H9 (cell line): ENCODE measurements around the gene GPC1. TPM values are rescaled to one million over a fixed set of nuclear protein-coding genes. Genes with fewer than 3 reads are reported as not detected.

Experiments used
- DNase-seq: peaks from one replicate; pipeline ENCODE4 v3.0.0-alpha.2; 2017
- H2AFZ ChIP-seq: one replicate; pipeline ENCODE4 v1.6.1; 2013; ENCODE audit warnings: mild to moderate bottlenecking, low read length, control low read depth, moderate library complexity
- H2AK5ac ChIP-seq: 2 replicates; pipeline ENCODE4 v1.6.1; 2013; ENCODE audit warnings: low read length, control low read depth, mixed read lengths; ENCODE audit not compliant: insufficient read length
- H2BK120ac ChIP-seq: one replicate; pipeline ENCODE4 v1.6.1; 2013; ENCODE audit warnings: low read depth, mild to moderate bottlenecking, low read length, control low read depth, inconsistent platforms; ENCODE audit not compliant: poor library complexity, severe bottlenecking
- H2BK12ac ChIP-seq: 2 replicates; pipeline ENCODE4 v1.6.1; 2013; ENCODE audit warnings: low read length, control low read depth, mixed read lengths, low read depth; ENCODE audit not compliant: insufficient read length
- H2BK15ac ChIP-seq: 2 replicates; pipeline ENCODE4 v1.6.1; 2013; ENCODE audit warnings: low read depth, low read length, control low read depth
- H2BK20ac ChIP-seq: one replicate; pipeline ENCODE4 v1.6.1; 2013; ENCODE audit warnings: low read depth, mild to moderate bottlenecking, low read length, control low read depth, inconsistent platforms; ENCODE audit not compliant: poor library complexity, severe bottlenecking
- H2BK5ac ChIP-seq: 2 replicates; pipeline ENCODE4 v1.6.1; 2013; ENCODE audit warnings: low read length, control low read depth, mixed read lengths; ENCODE audit not compliant: insufficient read length
- H3K14ac ChIP-seq: 2 replicates; pipeline ENCODE4 v1.6.1; 2013; ENCODE audit warnings: low read length, control low read depth; ENCODE audit not compliant: insufficient read depth
- H3K18ac ChIP-seq: 2 replicates; pipeline ENCODE4 v1.6.1; 2013; ENCODE audit warnings: low read depth, mild to moderate bottlenecking, mixed read lengths, low read length, control low read depth; ENCODE audit not compliant: insufficient read length
- H3K23ac ChIP-seq: 2 replicates; pipeline ENCODE4 v1.6.1; 2013; ENCODE audit warnings: low read length, control low read depth, mixed read lengths, low read depth; ENCODE audit not compliant: insufficient read length
- H3K23me2 ChIP-seq: 2 replicates; pipeline ENCODE4 v1.6.1; 2013; ENCODE audit warnings: low read depth, mild to moderate bottlenecking, mixed read lengths, low read length, control low read depth; ENCODE audit not compliant: insufficient read length, poor library complexity, severe bottlenecking
- H3K27ac ChIP-seq: 2 replicates; pipeline ENCODE4 v1.5.1; 2013; ENCODE audit warnings: low read length, control low read depth, mixed read lengths, low read depth; ENCODE audit not compliant: insufficient read length
- H3K27me3 ChIP-seq: 2 replicates; pipeline ENCODE4 v1.6.1; 2013; ENCODE audit warnings: low read length, control low read depth, inconsistent platforms; ENCODE audit not compliant: insufficient read depth
- H3K4ac ChIP-seq: 2 replicates; pipeline ENCODE4 v1.6.1; 2013; ENCODE audit warnings: low read depth, mild to moderate bottlenecking, control low read depth, inconsistent platforms, low read length, moderate library complexity
- H3K4me1 ChIP-seq: 2 replicates; pipeline ENCODE4 v1.6.1; 2013; ENCODE audit warnings: low read length, control low read depth, inconsistent platforms; ENCODE audit not compliant: insufficient read depth
- H3K4me2 ChIP-seq: 2 replicates; pipeline ENCODE4 v1.6.1; 2013; ENCODE audit warnings: low read length, control low read depth, mixed read lengths; ENCODE audit not compliant: insufficient read length, insufficient read depth
- H3K56ac ChIP-seq: 2 replicates; pipeline ENCODE4 v1.6.1; 2013; ENCODE audit warnings: low read depth, mild to moderate bottlenecking, mixed read lengths, low read length, control low read depth; ENCODE audit not compliant: insufficient read length
- H3K79me1 ChIP-seq: 2 replicates; pipeline ENCODE4 v1.6.1; 2013; ENCODE audit warnings: low read depth, mild to moderate bottlenecking, moderate library complexity, low read length, control low read depth, inconsistent platforms; ENCODE audit not compliant: insufficient read depth, poor library complexity, severe bottlenecking
- H3K79me2 ChIP-seq: 2 replicates; pipeline ENCODE4 v1.6.1; 2013; ENCODE audit warnings: low read length, control low read depth, inconsistent platforms; ENCODE audit not compliant: insufficient read depth
- H3K9ac ChIP-seq: 2 replicates; pipeline ENCODE4 v1.6.1; 2013; ENCODE audit warnings: low read length, control low read depth, mixed read lengths; ENCODE audit not compliant: insufficient read length; ENCODE audit errors: extremely low read depth
- H3K9me3 ChIP-seq: one replicate; pipeline ENCODE4 v1.6.1; 2013; ENCODE audit warnings: low read depth, low read length, inconsistent platforms; ENCODE audit not compliant: control insufficient read depth
- H3T11ph ChIP-seq: one replicate; pipeline ENCODE4 v1.6.1; 2013; ENCODE audit warnings: mild to moderate bottlenecking, low read length, control low read depth, inconsistent platforms
- H4K20me1 ChIP-seq: one replicate; pipeline ENCODE4 v1.6.1; 2013; ENCODE audit not compliant: control insufficient read depth, insufficient read length, insufficient read depth
- H4K5ac ChIP-seq: 2 replicates; pipeline ENCODE4 v1.6.1; 2013; ENCODE audit warnings: low read depth, mild to moderate bottlenecking, mixed read lengths, low read length, control low read depth; ENCODE audit not compliant: insufficient read length
- H4K8ac ChIP-seq: replicated peaks from 2 replicates; pipeline ENCODE4 v1.6.1; 2013; ENCODE audit warnings: low read length, control low read depth, mixed read lengths, low read depth; ENCODE audit not compliant: insufficient read length
- H4K91ac ChIP-seq: 2 replicates; pipeline ENCODE4 v1.6.1; 2013; ENCODE audit warnings: low read depth, mild to moderate bottlenecking, moderate library complexity, mixed read lengths, low read length, control low read depth; ENCODE audit not compliant: insufficient read length
- H3K27ac Mint-ChIP-seq, 3 experiments: 2 replicates in 2 of 3; 3 replicates in 1 of 3; pipeline ENCODE4 v1.8.0; 2020 to 2021; ENCODE audit warnings: mixed read lengths in 3 of 3, mild to moderate bottlenecking in 1 of 3, moderate library complexity in 1 of 3
- H3K27me3 Mint-ChIP-seq: 2 replicates; pipeline ENCODE4 v1.8.0; 2021; ENCODE audit warnings: low read depth, mild to moderate bottlenecking, moderate library complexity, mixed read lengths
- H3K36me3 Mint-ChIP-seq, 3 experiments: 2 replicates in 2 of 3; 3 replicates in 1 of 3; pipeline ENCODE4 v1.8.0; 2020 to 2021; ENCODE audit warnings: low read depth in 3 of 3, mixed read lengths in 3 of 3; ENCODE audit not compliant: insufficient read depth in 1 of 3
- H3K4me1 Mint-ChIP-seq, 2 experiments: 2 replicates each; pipeline ENCODE4 v1.8.0; 2020; ENCODE audit warnings: mixed read lengths in 2 of 2
- H3K4me3 Mint-ChIP-seq, 2 experiments: 2 replicates in 1 of 2; 3 replicates in 1 of 2; pipeline ENCODE4 v1.8.0; 2020 to 2021; ENCODE audit warnings: mild to moderate bottlenecking in 2 of 2, mixed read lengths in 2 of 2, moderate library complexity in 1 of 2
- H3K9me3 Mint-ChIP-seq, 2 experiments: 2 replicates in 1 of 2; 3 replicates in 1 of 2; pipeline ENCODE4 v1.8.0; 2020; ENCODE audit warnings: mild to moderate bottlenecking in 2 of 2, mixed read lengths in 2 of 2, moderate library complexity in 1 of 2
- WGBS: extraction: QIAGEN DNeasy Blood & Tissue Kit; methylation state at CpG from one replicate; pipeline ENCODE4 v1.1.7; 2013; ENCODE audit warnings: missing lambda C conversion rate, low lambda C conversion rate, mixed read lengths; ENCODE audit not compliant: insufficient read length; ENCODE audit errors: extremely low coverage; 5-methylcytosine and 5-hydroxymethylcytosine counted together
- total RNA-seq: library from RNA; stranded (reverse); gene quantifications from 2 replicates; pipeline ENCODE4 v1.2.1, GENCODE V29; 2021
- TF ChIP-seq, protein P1 (sequence below): fragments of 200-600 bp; sonication (generic); conservative IDR thresholded peaks from 3 replicates; pipeline ENCODE4 v1.8.0; 2021; ENCODE audit warnings: antibody characterized with exemption, mild to moderate bottlenecking

The GPC1 gene
- total RNA-seq, 1 experiment from 2014 or later, result 39.4 TPM

DNA sequence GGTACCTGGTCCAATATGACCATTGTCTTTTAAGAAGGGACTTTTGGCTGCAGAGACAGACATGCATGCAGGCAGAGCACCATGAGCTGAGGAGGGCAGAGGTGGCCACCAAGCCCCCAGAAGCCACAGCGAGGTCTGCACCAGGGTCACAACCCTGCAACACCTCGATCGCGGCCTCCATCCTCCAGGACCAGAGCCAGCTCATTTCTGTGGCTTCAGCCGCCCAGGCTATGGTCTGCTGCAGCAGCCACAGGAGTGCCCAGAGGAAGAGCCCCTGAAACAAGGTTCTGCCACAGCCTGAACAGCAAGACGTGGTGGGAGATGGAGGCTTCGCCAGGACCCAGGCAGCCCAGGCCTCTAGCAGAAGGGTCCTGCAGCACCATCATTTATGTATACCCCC, 68.4 kb downstream of the GPC1 start:
- Histone ChIP-seq H2BK12ac (no peak overlapping the region), H3K23ac (no peak overlapping the region), H3K79me1 (no peaks in the 10 kb centered on the region), H3K27me3 (no peaks in the 10 kb centered on the region), H2AFZ (no peak overlapping the region), H3K4me2 (no peak overlapping the region), H4K8ac (no peak overlapping the region), H2BK15ac (no peak overlapping the region), H3K18ac (no peak overlapping the region), H3K4me1 (no peaks in the 10 kb centered on the region), H3K23me2 (no peaks in the 10 kb centered on the region), H2BK20ac (no peak overlapping the region), H2BK120ac (no peak overlapping the region), H2BK5ac (no peak overlapping the region), H3T11ph (no peak overlapping the region), H4K20me1 (no peaks in the 10 kb centered on the region), H3K9me3 (no peaks in the 10 kb centered on the region), H3K9ac (no peak overlapping the region), H3K14ac (no peak overlapping the region), H4K91ac (no peak overlapping the region), H3K4ac (no peak overlapping the region), H4K5ac (no peak overlapping the region), H3K79me2 (no peaks in the 10 kb centered on the region), H2AK5ac (no peak overlapping the region), H3K56ac (no peak overlapping the region), H3K27ac (no peak overlapping the region)
- no peak overlapping the region for H3K27ac Mint-ChIP-seq
- no peak overlapping the region for H3K4me3 Mint-ChIP-seq
- H3K4me1 Mint-ChIP-seq, result no peaks in the 10 kb centered on the region
- peak; percentile 14 for DNase-seq
- H3K27me3 Mint-ChIP-seq, result no peaks in the 10 kb centered on the region; the same call in none of the 2 replicates
- H3K9me3 Mint-ChIP-seq, result no peaks in the 10 kb centered on the region
- TF ChIP-seq, protein P1, sequence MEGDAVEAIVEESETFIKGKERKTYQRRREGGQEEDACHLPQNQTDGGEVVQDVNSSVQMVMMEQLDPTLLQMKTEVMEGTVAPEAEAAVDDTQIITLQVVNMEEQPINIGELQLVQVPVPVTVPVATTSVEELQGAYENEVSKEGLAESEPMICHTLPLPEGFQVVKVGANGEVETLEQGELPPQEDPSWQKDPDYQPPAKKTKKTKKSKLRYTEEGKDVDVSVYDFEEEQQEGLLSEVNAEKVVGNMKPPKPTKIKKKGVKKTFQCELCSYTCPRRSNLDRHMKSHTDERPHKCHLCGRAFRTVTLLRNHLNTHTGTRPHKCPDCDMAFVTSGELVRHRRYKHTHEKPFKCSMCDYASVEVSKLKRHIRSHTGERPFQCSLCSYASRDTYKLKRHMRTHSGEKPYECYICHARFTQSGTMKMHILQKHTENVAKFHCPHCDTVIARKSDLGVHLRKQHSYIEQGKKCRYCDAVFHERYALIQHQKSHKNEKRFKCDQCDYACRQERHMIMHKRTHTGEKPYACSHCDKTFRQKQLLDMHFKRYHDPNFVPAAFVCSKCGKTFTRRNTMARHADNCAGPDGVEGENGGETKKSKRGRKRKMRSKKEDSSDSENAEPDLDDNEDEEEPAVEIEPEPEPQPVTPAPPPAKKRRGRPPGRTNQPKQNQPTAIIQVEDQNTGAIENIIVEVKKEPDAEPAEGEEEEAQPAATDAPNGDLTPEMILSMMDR, result no peak
- WGBS, result no CpG with 5 or more reads among the region's 7 CpGs
- no peaks in the 10 kb centered on the region for H3K36me3 Mint-ChIP-seq
